ENCODE data around the gene SMYD3.

Gene SMYD3

GRCh38 chr1:246166841-246167240 is 340.2 kb downstream of the SMYD3 start:
- no peak for DNase-seq (ENCODE audit: low spot score in 2 of 2)
- no peaks in the 10 kb centered on the region; the same call in 1 of the 2 replicates for H3K9me3 ChIP-seq

GRCh38 chr1:246165826-246166709 is 341.0 kb downstream of the SMYD3 start:
- no peak for DNase-seq (ENCODE audit: low spot score in 2 of 2)
- H3K36me3 ChIP-seq (replicated peaks), result no peaks in the 10 kb centered on the region
- no peaks in the 10 kb centered on the region; the same call in 1 of the 2 replicates for H3K9me3 ChIP-seq
- H3K27me3 ChIP-seq (ENCODE audit: low read depth), result no peaks in the 10 kb centered on the region
- no peaks in the 10 kb centered on the region; the same call in 1 of the 2 replicates for H3K4me1 ChIP-seq
- H3K4me3 ChIP-seq, result no peak overlapping the region
- in situ Hi-C loops (cut with MboI; ENCODE audit: low sequenced_read_pairs), result no loop called here

More at GRCh38 chr1:246166841-246167240, 340.2 kb downstream of the SMYD3 start:
- Histone ChIP-seq H3K36me3 (replicated peaks) (no peaks in the 10 kb centered on the region), H3K4me1 (no peaks in the 10 kb centered on the region; the same call in 1 of the 2 replicates), H3K4me3 (no peak overlapping the region), H3K27me3 (ENCODE audit: low read depth) (no peaks in the 10 kb centered on the region)
- in situ Hi-C loops (cut with MboI; ENCODE audit: low sequenced_read_pairs), result no loop called here

- in situ Hi-C loops (cut with MboI; ENCODE audit: low sequenced_read_pairs), result no loop called here
- no peak for DNase-seq (ENCODE audit: low spot score in 2 of 2)
Measured at GRCh38 chr1:246164764-246165163, 342.3 kb downstream of the SMYD3 start.

GRCh38 chr1:246162560-246162959 is 344.5 kb downstream of the SMYD3 start:
- H3K4me3 ChIP-seq, result no peak overlapping the region
- in situ Hi-C loops (cut with MboI; ENCODE audit: low sequenced_read_pairs), result no loop called here
- H3K9me3 ChIP-seq, result no peaks in the 10 kb centered on the region; the same call in 1 of the 2 replicates

More at GRCh38 chr1:246164764-246165163, 342.3 kb downstream of the SMYD3 start:
- no peaks in the 10 kb centered on the region for H3K27me3 ChIP-seq (ENCODE audit: low read depth)
- H3K4me3 ChIP-seq, result no peak overlapping the region
- H3K36me3 ChIP-seq (replicated peaks), result no peaks in the 10 kb centered on the region
- H3K9me3 ChIP-seq, result no peaks in the 10 kb centered on the region; the same call in 1 of the 2 replicates
- no peaks in the 10 kb centered on the region; the same call in 1 of the 2 replicates for H3K4me1 ChIP-seq

GRCh38 chr1:246161626-246162025 is 345.5 kb downstream of the SMYD3 start:
- H3K9me3 ChIP-seq, result no peaks in the 10 kb centered on the region
- no peaks in the 10 kb centered on the region for H3K27me3 ChIP-seq (ENCODE audit: low read depth)
- in situ Hi-C loops (cut with MboI; ENCODE audit: low sequenced_read_pairs), result no loop called here
- H3K4me3 ChIP-seq, result no peak overlapping the region
- no peaks in the 10 kb centered on the region for H3K36me3 ChIP-seq (replicated peaks)
- DNase-seq (ENCODE audit: low spot score in 2 of 2), result no peak
- no peaks in the 10 kb centered on the region; the same call in 1 of the 2 replicates for H3K4me1 ChIP-seq

More at GRCh38 chr1:246162560-246162959, 344.5 kb downstream of the SMYD3 start:
- H3K4me1 ChIP-seq, result no peaks in the 10 kb centered on the region; the same call in 1 of the 2 replicates
- H3K27me3 ChIP-seq (ENCODE audit: low read depth), result no peaks in the 10 kb centered on the region
- DNase-seq (ENCODE audit: low spot score in 2 of 2), result no peak
- no peaks in the 10 kb centered on the region for H3K36me3 ChIP-seq (replicated peaks)

- DNase-seq (ENCODE audit: low spot score in 2 of 2), result no peak
Measured at GRCh38 chr1:246160905-246161304, 346.2 kb downstream of the SMYD3 start.

GRCh38 chr1:246160374-246160773 is 346.7 kb downstream of the SMYD3 start:
- in situ Hi-C loops (cut with MboI; ENCODE audit: low sequenced_read_pairs), result no loop called here
- no peaks in the 10 kb centered on the region for H3K36me3 ChIP-seq (replicated peaks)
- no peaks in the 10 kb centered on the region for H3K9me3 ChIP-seq
- DNase-seq (ENCODE audit: low spot score in 2 of 2), result no peak
- H3K27me3 ChIP-seq (ENCODE audit: low read depth), result no peaks in the 10 kb centered on the region
- no peaks in the 10 kb centered on the region; the same call in 1 of the 2 replicates for H3K4me1 ChIP-seq
- no peak overlapping the region for H3K4me3 ChIP-seq

More at GRCh38 chr1:246160905-246161304, 346.2 kb downstream of the SMYD3 start:
- no peaks in the 10 kb centered on the region; the same call in 1 of the 2 replicates for H3K4me1 ChIP-seq
- in situ Hi-C loops (cut with MboI; ENCODE audit: low sequenced_read_pairs), result no loop called here
- H3K9me3 ChIP-seq, result no peaks in the 10 kb centered on the region
- H3K4me3 ChIP-seq, result no peak overlapping the region
- H3K27me3 ChIP-seq (ENCODE audit: low read depth), result no peaks in the 10 kb centered on the region
- H3K36me3 ChIP-seq (replicated peaks), result no peaks in the 10 kb centered on the region

GRCh38 chr1:246159279-246160227 is 347.5 kb downstream of the SMYD3 start:
- in situ Hi-C loops (cut with MboI; ENCODE audit: low sequenced_read_pairs), result no loop called here
- Histone ChIP-seq H3K9me3 (no peaks in the 10 kb centered on the region), H3K4me3 (no peak overlapping the region), H3K36me3 (replicated peaks) (no peaks in the 10 kb centered on the region), H3K27me3 (ENCODE audit: low read depth) (no peaks in the 10 kb centered on the region), H3K4me1 (no peaks in the 10 kb centered on the region; the same call in 1 of the 2 replicates)
- DNase-seq (ENCODE audit: low spot score in 2 of 2), result no peak

GRCh38 chr1:246158131-246158530 is 348.9 kb downstream of the SMYD3 start:
- DNase-seq (ENCODE audit: low spot score in 2 of 2), result no peak
- Histone ChIP-seq H3K4me3 (no peak overlapping the region), H3K4me1 (peaks cover 9% of the 10 kb centered on the region), H3K9me3 (no peaks in the 10 kb centered on the region), H3K36me3 (replicated peaks) (no peaks in the 10 kb centered on the region), H3K27me3 (ENCODE audit: low read depth) (no peaks in the 10 kb centered on the region)
- in situ Hi-C loops (cut with MboI; ENCODE audit: low sequenced_read_pairs), result no loop called here

GRCh38 chr1:246157516-246157915 is 349.6 kb downstream of the SMYD3 start:
- Histone ChIP-seq H3K4me3 (no peak overlapping the region), H3K36me3 (replicated peaks) (no peaks in the 10 kb centered on the region), H3K9me3 (no peaks in the 10 kb centered on the region), H3K27me3 (ENCODE audit: low read depth) (no peaks in the 10 kb centered on the region), H3K4me1 (peaks cover 9% of the 10 kb centered on the region)
- no peak for DNase-seq (ENCODE audit: low spot score in 2 of 2)
- in situ Hi-C loops (cut with MboI; ENCODE audit: low sequenced_read_pairs), result no loop called here

- no peaks in the 10 kb centered on the region for H3K27me3 ChIP-seq (ENCODE audit: low read depth)
- no peaks in the 10 kb centered on the region for H3K36me3 ChIP-seq (replicated peaks)
- H3K9me3 ChIP-seq, result no peaks in the 10 kb centered on the region
- H3K4me3 ChIP-seq, result no peak overlapping the region
- in situ Hi-C loops (cut with MboI; ENCODE audit: low sequenced_read_pairs), result no loop called here
- DNase-seq (ENCODE audit: low spot score in 2 of 2), result no peak
- H3K4me1 ChIP-seq, result peaks cover 9% of the 10 kb centered on the region
Measured at GRCh38 chr1:246156847-246157246, 350.2 kb downstream of the SMYD3 start.

- Histone ChIP-seq H3K4me3 (no peak overlapping the region), H3K36me3 (replicated peaks) (no peaks in the 10 kb centered on the region), H3K4me1 (peaks cover 9% of the 10 kb centered on the region), H3K27me3 (ENCODE audit: low read depth) (no peaks in the 10 kb centered on the region), H3K9me3 (no peaks in the 10 kb centered on the region)
- in situ Hi-C loops (cut with MboI; ENCODE audit: low sequenced_read_pairs), result no loop called here
- DNase-seq (ENCODE audit: low spot score in 2 of 2), result no peak
Measured at GRCh38 chr1:246155923-246156322, 351.2 kb downstream of the SMYD3 start.

GRCh38 chr1:246153796-246154212 is 353.3 kb downstream of the SMYD3 start:
- no peaks in the 10 kb centered on the region for H3K27me3 ChIP-seq (ENCODE audit: low read depth)
- peak in 1 of 2 experiments; percentile 59 for DNase-seq (ENCODE audit: low spot score in 2 of 2)
- no peak overlapping the region for H3K4me3 ChIP-seq
- in situ Hi-C loops (cut with MboI; ENCODE audit: low sequenced_read_pairs), result no loop called here
- peaks cover under 1% of the 10 kb centered on the region; the same call in 1 of the 2 replicates for H3K9me3 ChIP-seq
- H3K36me3 ChIP-seq (replicated peaks), result no peaks in the 10 kb centered on the region
- peaks cover 13% of the 10 kb centered on the region for H3K4me1 ChIP-seq

All from HAP-1 (cell line).